ENCODE data around the gene KLHL22.
"Not testable (repeated sequence)": the region's sequence is repeated elsewhere in the genome, so short reads cannot be mapped to it uniquely, and the experiment has no call there.

The KLHL22 gene

GRCh38 chr22:20471126-20471833 is 24.3 kb downstream of the KLHL22 start:
- Mint-ChIP-seq H3K4me1 (peaks cover 50% of the 10 kb centered on the region), H3K27me3 (no peaks in the 10 kb centered on the region), H3K27ac (peak overlapping the region in 1 of 2 donors; percentile 85), H3K4me3 (no peak overlapping the region), H3K9me3 (no peaks in the 10 kb centered on the region)
- DNase-seq (no peak), ATAC-seq (no peak)

GRCh38 chr22:20470525-20470924 is 25.1 kb downstream of the KLHL22 start:
- H3K27ac Mint-ChIP-seq, H3K4me3 Mint-ChIP-seq, ATAC-seq, DNase-seq, H3K27me3 Mint-ChIP-seq, H3K9me3 Mint-ChIP-seq: not testable (repeated sequence)
- H3K4me1 Mint-ChIP-seq, result peaks cover 48% of the 10 kb centered on the region

- peaks cover 48% of the 10 kb centered on the region for H3K4me1 Mint-ChIP-seq
- H3K27ac Mint-ChIP-seq, result peak overlapping the region in 1 of 2 donors; percentile 36
- DNase-seq (no peak), ATAC-seq (peak; percentile 54)
- no peaks in the 10 kb centered on the region for H3K27me3 Mint-ChIP-seq
- no peak overlapping the region for H3K4me3 Mint-ChIP-seq
- no peaks in the 10 kb centered on the region for H3K9me3 Mint-ChIP-seq
Measured at GRCh38 chr22:20469110-20469868, 26.3 kb downstream of the KLHL22 start.

GRCh38 chr22:20466659-20467379 is 28.8 kb downstream of the KLHL22 start:
- Mint-ChIP-seq H3K27ac (peak overlapping the region in 1 of 2 donors; percentile 29), H3K9me3 (no peaks in the 10 kb centered on the region), H3K4me1 (peaks cover 59% of the 10 kb centered on the region), H3K27me3 (no peaks in the 10 kb centered on the region), H3K4me3 (no peak overlapping the region)
- ATAC-seq (no peak), DNase-seq (no peak)

GRCh38 chr22:20465759-20466077 is 29.9 kb downstream of the KLHL22 start:
- H3K4me3 Mint-ChIP-seq, result peak overlapping the region in 1 of 2 donors; percentile 39
- no peaks in the 10 kb centered on the region for H3K9me3 Mint-ChIP-seq
- H3K27me3 Mint-ChIP-seq, result no peaks in the 10 kb centered on the region
- ATAC-seq, result no peak
- H3K27ac Mint-ChIP-seq, result peak overlapping the region in 1 of 2 donors; percentile 69
- no peak for DNase-seq
- H3K4me1 Mint-ChIP-seq, result peaks cover 59% of the 10 kb centered on the region

GRCh38 chr22:20464912-20465758 is 30.5 kb downstream of the KLHL22 start:
- H3K4me1 Mint-ChIP-seq, result peaks cover 59% of the 10 kb centered on the region
- DNase-seq (no peak), ATAC-seq (no peak)
- no peaks in the 10 kb centered on the region for H3K9me3 Mint-ChIP-seq
- H3K27ac Mint-ChIP-seq, result peak overlapping the region; percentile 92 to 97
- H3K4me3 Mint-ChIP-seq, result peak overlapping the region in 1 of 2 donors; percentile 74
- H3K27me3 Mint-ChIP-seq, result no peaks in the 10 kb centered on the region

- no peaks in the 10 kb centered on the region for H3K9me3 Mint-ChIP-seq
- H3K27ac Mint-ChIP-seq, result peak overlapping the region; percentile 92 to 97
- DNase-seq (peak; percentile 48 to 74), ATAC-seq (peak; percentile 94)
- H3K4me1 Mint-ChIP-seq, result peaks cover 56% of the 10 kb centered on the region
- no peaks in the 10 kb centered on the region for H3K27me3 Mint-ChIP-seq
- H3K4me3 Mint-ChIP-seq, result peak overlapping the region; percentile 69 to 74
Measured at GRCh38 chr22:20464096-20464614, 31.4 kb downstream of the KLHL22 start.

GRCh38 chr22:20463324-20464095 is 32.1 kb downstream of the KLHL22 start:
- no peaks in the 10 kb centered on the region for H3K27me3 Mint-ChIP-seq
- peak overlapping the region; percentile 92 to 97 for H3K27ac Mint-ChIP-seq
- H3K4me1 Mint-ChIP-seq, result peaks cover 52% of the 10 kb centered on the region
- peak; percentile 75 for ATAC-seq
- H3K9me3 Mint-ChIP-seq, result no peaks in the 10 kb centered on the region
- peak overlapping the region; percentile 69 to 74 for H3K4me3 Mint-ChIP-seq
- peak in 1 of 2 donors; percentile 22 for DNase-seq

- Mint-ChIP-seq H3K9me3 (no peaks in the 10 kb centered on the region), H3K27ac (no peak overlapping the region), H3K4me3 (no peak overlapping the region), H3K27me3 (no peaks in the 10 kb centered on the region), H3K4me1 (peaks cover 46% of the 10 kb centered on the region)
- ATAC-seq (no peak), DNase-seq (no peak)
Measured at GRCh38 chr22:20459862-20460261, 35.7 kb downstream of the KLHL22 start.

- no peak overlapping the region for H3K27ac Mint-ChIP-seq
- DNase-seq (no peak), ATAC-seq (no peak)
- H3K9me3 Mint-ChIP-seq, result no peaks in the 10 kb centered on the region
- H3K4me3 Mint-ChIP-seq, result no peak overlapping the region
- peaks cover 39% of the 10 kb centered on the region for H3K4me1 Mint-ChIP-seq
- no peaks in the 10 kb centered on the region for H3K27me3 Mint-ChIP-seq
Measured at GRCh38 chr22:20459152-20459542, 36.4 kb downstream of the KLHL22 start.

- DNase-seq, result no peak
- peaks cover 34% of the 10 kb centered on the region for H3K4me1 Mint-ChIP-seq
- H3K27me3 Mint-ChIP-seq, result no peaks in the 10 kb centered on the region
- ATAC-seq, result no peak
- no peak overlapping the region for H3K4me3 Mint-ChIP-seq
- no peaks in the 10 kb centered on the region for H3K9me3 Mint-ChIP-seq
- peak overlapping the region in 1 of 2 donors; percentile 8 for H3K27ac Mint-ChIP-seq
Measured at GRCh38 chr22:20458530-20459151, 37.0 kb downstream of the KLHL22 start.

- ATAC-seq (no peak), DNase-seq (no peak)
- H3K27me3 Mint-ChIP-seq, result no peaks in the 10 kb centered on the region
- H3K4me1 Mint-ChIP-seq, result peaks cover 24% of the 10 kb centered on the region
- H3K27ac Mint-ChIP-seq, result peak overlapping the region in 1 of 2 donors; percentile 39
- no peak overlapping the region for H3K4me3 Mint-ChIP-seq
- no peaks in the 10 kb centered on the region for H3K9me3 Mint-ChIP-seq
Measured at GRCh38 chr22:20457506-20458240, 37.9 kb downstream of the KLHL22 start.

- Mint-ChIP-seq H3K27me3 (no peaks in the 10 kb centered on the region), H3K4me1 (peaks cover 20% of the 10 kb centered on the region), H3K4me3 (no peak overlapping the region), H3K9me3 (no peaks in the 10 kb centered on the region), H3K27ac (no peak overlapping the region)
- DNase-seq (no peak), ATAC-seq (peak; percentile 21)
Measured at GRCh38 chr22:20456722-20457076, 38.9 kb downstream of the KLHL22 start.
